Putamen (tissue), 1 donor: ENCODE data around the gene OR2A12.
"Not testable (repeated sequence)": the region's sequence is repeated elsewhere in the genome, so short reads cannot be mapped to it uniquely, and the experiment has no call there.

Experiments used
- DNase-seq: peaks from one replicate; pipeline ENCODE4 v3.0.0-alpha.2; 2016; ENCODE audit warnings: low spot score

OR2A12 gene

DNA sequence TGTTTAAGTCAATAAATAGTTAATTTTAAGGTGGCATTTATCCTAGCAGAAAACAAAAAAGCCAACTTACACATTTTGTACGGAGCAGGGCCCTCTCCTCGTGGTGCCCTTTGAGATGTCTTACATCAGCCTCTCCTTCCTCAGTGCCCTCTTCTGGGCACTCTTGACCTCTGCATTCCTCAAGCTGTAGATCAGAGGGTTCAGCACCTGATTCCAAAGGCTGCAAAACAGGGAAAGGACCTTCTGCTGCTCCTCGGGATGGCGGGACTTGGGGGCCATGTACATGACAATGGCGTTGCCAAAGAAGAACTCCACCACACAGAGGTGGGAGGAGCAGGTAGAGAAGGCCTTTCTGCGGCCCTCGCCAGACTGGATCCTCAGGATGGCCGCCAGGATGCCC lies 32.3 kb downstream of the OR2A12 start:
- DNase-seq: no peak

DNA sequence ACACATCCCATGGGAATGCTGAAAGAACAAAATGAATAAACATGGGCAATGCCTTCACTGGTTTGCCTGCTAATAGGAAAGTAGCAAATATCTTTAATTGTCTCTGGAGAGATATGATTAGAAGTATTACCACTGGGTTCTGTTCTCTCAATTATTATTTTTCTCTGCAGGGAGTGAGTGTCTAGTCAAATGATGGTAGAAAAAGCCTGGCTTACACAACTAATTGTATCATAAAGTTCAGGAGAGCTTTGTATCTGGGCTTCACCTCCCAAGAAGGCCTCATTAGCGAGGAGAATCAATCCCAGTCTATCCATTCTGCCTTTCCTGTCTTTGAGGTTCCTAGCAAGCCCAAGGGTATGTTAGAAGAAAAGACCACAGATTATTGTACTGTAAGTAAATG lies 36.8 kb downstream of the OR2A12 start, which contains the start of gene OR2A14:
Gene OR2A14 (plus strand): TSS at position 301 of the 400 bp plus-strand sequence. CDS start 5,937 bp downstream, outside the sequence.
- DNase-seq: no peak

DNA sequence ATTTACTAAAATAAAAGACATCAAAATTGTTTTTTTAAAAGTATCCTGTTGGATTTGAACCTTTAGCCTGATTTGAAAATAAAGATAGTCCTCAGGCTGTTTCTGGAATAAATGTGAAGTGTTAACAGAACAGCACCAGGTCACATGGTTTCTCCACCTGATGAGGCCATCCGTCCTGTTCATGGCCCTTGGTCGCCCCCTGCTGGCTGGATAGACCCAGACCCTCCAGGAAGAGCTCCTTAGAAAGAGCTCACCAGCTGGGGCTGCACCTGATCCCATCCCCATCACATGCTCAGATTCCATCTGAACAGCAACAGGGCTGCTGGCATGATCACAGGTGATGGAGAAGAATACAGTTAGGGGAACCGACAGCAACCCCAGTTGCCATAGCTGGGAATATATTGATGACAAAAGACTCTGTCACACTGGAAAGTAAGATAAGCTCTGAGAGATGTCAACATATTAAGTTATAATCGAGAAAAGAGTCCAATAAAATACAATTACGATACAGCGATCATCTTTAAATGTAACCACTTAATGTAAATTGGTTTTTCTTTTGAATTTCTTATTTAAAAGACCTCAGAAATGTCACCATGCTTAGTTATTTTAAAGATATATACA lies 41.7 kb downstream of the OR2A12 start:
- DNase-seq: peak; percentile 7

DNA sequence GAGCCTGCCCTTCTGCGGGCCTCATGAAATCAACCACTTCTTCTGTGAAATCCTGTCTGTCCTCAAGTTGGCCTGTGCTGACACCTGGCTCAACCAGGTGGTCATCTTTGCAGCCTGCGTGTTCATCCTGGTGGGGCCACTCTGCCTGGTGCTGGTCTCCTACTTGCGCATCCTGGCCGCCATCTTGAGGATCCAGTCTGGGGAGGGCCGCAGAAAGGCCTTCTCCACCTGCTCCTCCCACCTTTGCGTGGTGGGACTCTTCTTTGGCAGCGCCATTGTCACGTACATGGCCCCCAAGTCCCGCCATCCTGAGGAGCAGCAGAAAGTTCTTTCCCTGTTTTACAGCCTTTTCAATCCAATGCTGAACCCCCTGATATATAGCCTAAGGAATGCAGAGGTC lies 43.5 kb downstream of the OR2A12 start:
- DNase-seq: not testable (repeated sequence)

DNA sequence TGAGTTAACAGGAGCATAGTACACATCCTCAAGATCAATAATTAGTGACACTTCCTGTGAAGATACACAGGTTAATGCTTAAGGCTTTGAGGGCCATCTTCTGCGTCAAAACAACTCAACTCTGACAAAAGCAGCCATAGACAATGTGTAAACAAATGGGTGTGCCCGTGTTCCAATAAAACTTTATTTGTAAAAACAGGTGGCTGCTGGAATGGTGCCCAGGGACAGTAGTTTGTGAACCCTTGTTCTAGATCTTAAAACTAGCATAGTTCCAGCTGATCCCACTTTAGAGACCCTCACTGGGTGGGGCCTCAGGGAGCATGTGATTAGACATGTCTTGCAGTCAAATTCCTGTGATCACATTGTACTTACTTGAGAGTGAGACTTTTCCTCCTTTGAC lies 44.7 kb downstream of the OR2A12 start:
- DNase-seq: no peak

DNA sequence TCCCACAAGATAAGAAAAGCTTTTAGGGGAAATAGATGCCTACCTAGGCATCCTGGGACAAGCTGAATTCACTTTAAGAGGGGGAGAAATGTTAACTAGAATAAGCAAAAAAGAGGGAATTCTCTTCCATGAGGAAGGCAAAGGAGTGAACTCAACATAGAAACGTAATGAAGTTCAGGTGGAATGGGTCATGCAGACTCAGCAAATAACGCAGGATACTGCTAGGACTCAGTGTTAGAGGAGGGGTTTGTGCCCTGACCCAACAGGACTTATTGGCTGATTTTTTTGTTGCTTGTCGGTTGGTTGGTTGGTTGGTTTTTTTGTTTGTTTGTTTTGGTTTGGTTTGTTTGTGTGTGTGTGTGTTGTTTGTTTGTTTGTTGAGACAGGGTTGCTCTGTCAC lies 46.2 kb downstream of the OR2A12 start:
- no peak for DNase-seq

DNA sequence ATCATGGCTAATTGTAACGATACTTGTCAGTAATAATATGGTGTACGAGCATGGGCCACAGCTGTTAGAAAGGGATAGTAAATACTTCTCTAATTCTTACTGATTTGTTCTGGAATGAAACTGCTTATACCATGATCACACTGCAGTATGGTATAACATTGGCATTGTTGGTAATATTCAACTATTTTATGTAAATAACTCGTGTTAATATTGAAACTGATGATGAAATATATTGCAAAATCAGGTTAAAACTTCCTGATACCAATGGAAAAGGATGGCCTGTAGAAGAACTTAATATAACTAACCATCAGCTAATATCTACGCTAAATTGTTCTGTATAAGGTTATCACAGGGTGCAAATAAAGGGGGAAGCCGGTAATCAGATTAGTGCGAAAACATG lies 47.2 kb downstream of the OR2A12 start:
- DNase-seq: no peak

DNA sequence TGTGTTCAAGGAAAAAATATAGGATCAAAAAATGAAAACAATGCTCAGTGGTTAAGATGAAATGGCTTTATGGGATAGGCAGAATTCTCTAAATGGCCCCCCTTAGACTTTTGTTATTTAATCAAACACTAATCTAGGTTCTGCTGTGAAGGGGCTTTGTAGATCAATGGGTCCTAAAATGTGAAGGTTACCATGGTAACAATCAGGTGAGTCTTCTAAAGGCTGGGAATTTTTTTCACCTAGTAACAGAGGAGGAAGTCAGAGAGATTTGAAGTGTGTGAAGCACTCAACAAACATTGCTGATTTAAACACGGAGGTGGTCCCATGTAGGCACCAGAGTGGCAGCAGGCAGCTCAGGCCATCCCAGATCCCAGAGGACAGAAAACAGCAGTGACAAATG lies 48.0 kb downstream of the OR2A12 start:
- DNase-seq: no peak

DNA sequence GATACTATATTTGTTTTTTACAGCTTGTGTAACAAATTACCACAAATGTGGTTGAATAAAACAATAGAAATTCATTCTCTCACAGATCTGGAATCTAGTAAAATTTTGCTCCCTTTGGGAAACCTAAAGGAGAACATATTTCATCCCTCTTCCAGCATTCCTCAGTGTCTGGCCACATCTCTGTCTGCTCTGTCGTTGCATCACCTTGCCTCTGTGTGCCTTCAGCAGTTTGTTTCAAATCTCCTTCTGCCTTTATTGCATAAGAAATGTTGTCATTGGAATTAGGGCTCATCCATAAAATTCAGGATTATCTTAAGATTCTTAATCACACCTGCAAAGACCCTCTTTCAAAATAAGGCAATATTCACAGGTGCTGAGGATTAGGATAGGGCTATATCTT lies 51.4 kb downstream of the OR2A12 start:
- no peak for DNase-seq

DNA sequence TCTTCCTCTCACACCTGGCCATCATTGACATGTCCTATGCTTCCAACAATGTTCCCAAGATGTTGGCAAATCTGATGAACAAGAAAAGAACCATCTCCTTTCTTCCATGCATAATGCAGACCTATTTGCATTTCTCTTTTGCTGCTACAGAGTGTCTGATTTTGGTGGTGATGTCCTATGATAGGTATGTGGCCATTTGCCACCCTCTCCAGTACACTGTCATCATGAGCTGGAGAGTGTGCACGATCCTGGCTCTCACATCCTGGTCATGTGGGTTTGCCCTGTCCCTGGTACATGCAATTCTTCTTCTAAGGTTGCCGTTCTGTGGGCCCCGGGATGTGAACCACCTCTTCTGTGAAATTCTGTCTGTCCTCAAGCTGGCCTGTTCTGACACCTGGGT lies 56.1 kb downstream of the OR2A12 start:
- no peak for DNase-seq

DNA sequence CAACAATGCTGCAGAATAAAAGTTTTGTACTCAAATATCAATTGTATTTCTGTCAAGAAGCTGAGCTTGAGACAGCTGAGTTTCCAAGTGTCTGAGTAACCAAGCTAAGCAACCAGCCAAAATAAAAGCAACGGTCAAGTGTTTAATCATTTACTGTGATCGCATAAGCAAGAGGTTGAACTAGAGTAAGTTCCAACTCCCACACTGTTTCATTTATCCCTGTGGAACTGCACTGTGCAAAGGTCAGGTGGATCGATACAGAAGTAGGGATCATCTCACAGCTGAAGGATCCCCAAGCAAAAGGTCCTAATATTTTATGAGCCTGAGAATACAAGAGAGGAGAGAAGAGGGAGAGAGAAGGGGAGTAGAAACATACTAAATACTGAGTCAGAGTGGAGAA lies 58.3 kb downstream of the OR2A12 start:
- DNase-seq: no peak

DNA sequence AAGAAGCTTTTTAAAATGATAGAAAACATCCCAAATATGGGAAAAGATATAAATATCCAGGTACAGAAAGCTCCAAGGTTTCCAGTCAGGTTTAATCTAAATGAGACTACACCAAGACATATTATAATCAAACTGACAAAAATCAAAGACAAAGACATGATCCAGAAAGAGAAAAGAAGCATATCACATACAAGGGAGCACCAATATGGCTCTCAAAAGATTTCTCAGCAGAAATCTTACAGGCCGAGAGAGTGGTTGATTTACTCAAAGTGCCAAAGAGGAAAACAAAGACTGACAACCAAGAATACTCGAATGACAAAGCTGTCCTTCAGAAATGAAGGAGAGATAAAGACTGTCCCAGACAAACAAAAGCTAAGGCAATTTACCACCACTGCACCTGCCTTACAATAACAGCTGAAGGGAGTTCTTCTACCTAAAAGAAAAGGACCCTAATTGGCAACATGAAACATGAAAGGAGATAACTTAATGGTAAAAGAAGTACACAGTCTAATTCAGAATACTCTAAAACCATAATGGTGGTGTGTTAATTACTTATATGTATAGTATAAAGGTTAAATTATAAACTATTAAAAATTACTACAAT lies 62.2 kb downstream of the OR2A12 start:
- no peak for DNase-seq
